H1 (cell line): Measurements from ENCODE around the gene MAST1. TPM values are rescaled to one million over a fixed set of nuclear protein-coding genes. Genes with fewer than 3 reads are reported as not detected.

Experiments used
- CTCF ChIA-PET: fragments of 300-600 bp; sonication (Branson Sonifier 250); formaldehyde crosslinking; loops from one replicate; lab custom pipeline; 2021; ENCODE audit not compliant: partially characterized antibody; lab: Charles Lee
- POLR2A ChIA-PET: fragments of 300-600 bp; sonication (Branson Sonifier 250); formaldehyde crosslinking; loops from one replicate; lab custom pipeline; 2021; ENCODE audit warnings: inconsistent platforms; ENCODE audit not compliant: partially characterized antibody; lab: Charles Lee
- DNase-seq, 2 experiments: peaks; one replicate each; pipeline versions ENCODE4 v3.0.0 to v3.0.0-alpha.2; 2010 to 2022; ENCODE audit warnings: low spot score in 2 of 2, low read depth in 1 of 2, mixed read lengths in 1 of 2
- FAIRE-seq: peaks from 2 replicates; lab custom pipeline; 2011; peaks lifted over from hg19 to GRCh38; lab: Jason Lieb, UNC
- H2AFZ ChIP-seq: 2 replicates; pipeline ENCODE4 v1.8.1; 2012; ENCODE audit warnings: low read length, inconsistent platforms
- H2AK5ac ChIP-seq: 2 replicates; pipeline ENCODE4 v1.6.1; 2013; ENCODE audit warnings: low read depth, low read length
- H2BK120ac ChIP-seq: replicated peaks from 2 replicates; pipeline ENCODE3; 2013; ENCODE audit warnings: low read depth, low read length, inconsistent platforms
- H2BK12ac ChIP-seq: 2 replicates; pipeline ENCODE4 v1.6.1; 2013; ENCODE audit warnings: low read depth, low read length
- H2BK15ac ChIP-seq: 2 replicates; pipeline ENCODE4 v1.6.1; 2013; ENCODE audit warnings: low read length
- H2BK20ac ChIP-seq: 2 replicates; pipeline ENCODE4 v1.6.1; 2013; ENCODE audit warnings: low read length
- H2BK5ac ChIP-seq: 2 replicates; pipeline ENCODE4 v1.6.1; 2013; ENCODE audit warnings: low read depth, low read length
- H3K14ac ChIP-seq: 2 replicates; pipeline ENCODE4 v1.6.1; 2013; ENCODE audit warnings: inconsistent platforms; ENCODE audit not compliant: insufficient read length
- H3K18ac ChIP-seq: 2 replicates; pipeline ENCODE4 v1.6.1; 2013; ENCODE audit warnings: low read length; ENCODE audit errors: extremely low read depth
- H3K23ac ChIP-seq: 2 replicates; pipeline ENCODE4 v1.6.1; 2013; ENCODE audit warnings: inconsistent platforms; ENCODE audit not compliant: insufficient read length
- H3K23me2 ChIP-seq: 2 replicates; pipeline ENCODE4 v1.6.1; 2013; ENCODE audit warnings: low read depth, low read length
- H3K27ac ChIP-seq: 2 replicates; pipeline ENCODE4 v1.6.1; 2011; ENCODE audit warnings: low read depth, low read length, inconsistent platforms
- H3K27me3 ChIP-seq, 4 experiments: replicated peaks in 1 of 4; 1 replicate in 1 of 4; 2 replicates in 3 of 4; pipeline versions ENCODE4 v1.6.1 to v1.8.1; 2011 to 2013; ENCODE audit warnings: low read length in 3 of 4, mild to moderate bottlenecking in 3 of 4, inconsistent platforms in 2 of 4, mixed read lengths in 2 of 4, moderate library complexity in 1 of 4; ENCODE audit not compliant: control insufficient read depth in 3 of 4, insufficient read depth in 3 of 4; ENCODE audit errors: extremely low read depth in 1 of 4
- H3K36me3 ChIP-seq, 4 experiments: 2 replicates each; pipeline versions ENCODE4 v1.6.1 to v1.8.1; 2011 to 2013; ENCODE audit warnings: mild to moderate bottlenecking in 4 of 4, low read length in 3 of 4, moderate library complexity in 2 of 4, control low read depth in 1 of 4, inconsistent platforms in 1 of 4; ENCODE audit not compliant: insufficient read depth in 4 of 4, control insufficient read depth in 2 of 4
- H3K4ac ChIP-seq: replicated peaks from 2 replicates; pipeline ENCODE3; 2013; ENCODE audit warnings: low read length, low read depth, mixed read lengths, inconsistent platforms; ENCODE audit not compliant: insufficient read length
- H3K4me1 ChIP-seq, 4 experiments: replicated peaks in 1 of 4; 1 replicate in 1 of 4; 2 replicates in 3 of 4; pipeline versions ENCODE4 v1.6.1 to v1.8.1; 2011 to 2013; ENCODE audit warnings: low read length in 3 of 4, inconsistent platforms in 2 of 4, mixed read lengths in 1 of 4; ENCODE audit not compliant: insufficient read depth in 4 of 4, control insufficient read depth in 3 of 4
- H3K4me2 ChIP-seq, 2 experiments: 2 replicates each; pipeline versions ENCODE4 v1.6.1 to v1.8.1; 2011 to 2013; ENCODE audit warnings: low read depth in 2 of 2, low read length in 2 of 2, control low read depth in 1 of 2, inconsistent platforms in 1 of 2, mild to moderate bottlenecking in 1 of 2; ENCODE audit not compliant: insufficient read depth in 1 of 2
- H3K4me3 ChIP-seq, 4 experiments: fragments of 200-600, 300-600 bp in 1 of 4; sonication (generic), shearing (Covaris generic), sonication (Bioruptor Twin) in 1 of 4; 2 replicates each; pipeline versions ENCODE4 v1.5.1 to v1.8.1; 2011 to 2016; ENCODE audit warnings: low read length in 4 of 4, low read depth in 3 of 4, control low read depth in 2 of 4, inconsistent platforms in 2 of 4, mild to moderate bottlenecking in 2 of 4, mixed read lengths in 1 of 4, moderate library complexity in 1 of 4; ENCODE audit not compliant: insufficient read depth in 2 of 4; ENCODE audit errors: extremely low read depth in 1 of 4
- H3K56ac ChIP-seq: replicated peaks from 2 replicates; pipeline ENCODE3; 2013; ENCODE audit warnings: low read depth, mild to moderate bottlenecking, mixed read lengths, low read length, inconsistent platforms; ENCODE audit not compliant: insufficient read length
- H3K79me1 ChIP-seq: 2 replicates; pipeline ENCODE4 v1.6.1; 2013; ENCODE audit warnings: low read depth, low read length, control low read depth
- H3K79me2 ChIP-seq, 2 experiments: 2 replicates each; pipeline versions ENCODE4 v1.6.1 to v1.8.1; 2012 to 2013; ENCODE audit warnings: low read length in 2 of 2, mild to moderate bottlenecking in 2 of 2, inconsistent platforms in 1 of 2; ENCODE audit not compliant: insufficient read depth in 2 of 2, control insufficient read depth in 1 of 2
- H3K9ac ChIP-seq, 4 experiments: replicated peaks in 1 of 4; 1 replicate in 1 of 4; 2 replicates in 3 of 4; pipeline versions ENCODE4 v1.6.1 to v1.8.1; 2011 to 2013; ENCODE audit warnings: low read depth in 3 of 4, low read length in 3 of 4, control low read depth in 2 of 4, mild to moderate bottlenecking in 2 of 4, moderate library complexity in 2 of 4, inconsistent platforms in 1 of 4; ENCODE audit errors: extremely low read depth in 1 of 4
- H3K9me3 ChIP-seq, 2 experiments: 2 replicates each; pipeline versions ENCODE4 v1.6.1 to v1.8.1; 2012 to 2013; ENCODE audit warnings: mild to moderate bottlenecking in 2 of 2, moderate library complexity in 2 of 2, control low read depth in 1 of 2, inconsistent platforms in 1 of 2, low read depth in 1 of 2, low read length in 1 of 2, mixed read lengths in 1 of 2; ENCODE audit not compliant: insufficient read depth in 2 of 2
- H4K20me1 ChIP-seq, 2 experiments: replicated peaks in 1 of 2; 2 replicates each; pipeline versions ENCODE3 to v1.8.1; 2011 to 2013; ENCODE audit warnings: inconsistent platforms in 2 of 2, low read length in 2 of 2, mild to moderate bottlenecking in 1 of 2; ENCODE audit not compliant: insufficient read depth in 2 of 2, control insufficient read depth in 1 of 2
- H4K5ac ChIP-seq: 2 replicates; pipeline ENCODE4 v1.6.1; 2013; ENCODE audit warnings: low read length, low read depth, mixed read lengths, inconsistent platforms; ENCODE audit not compliant: insufficient read length
- H4K8ac ChIP-seq: 2 replicates; pipeline ENCODE4 v1.8.0; 2013; ENCODE audit warnings: mild to moderate bottlenecking, moderate library complexity, low read length, inconsistent platforms; ENCODE audit not compliant: insufficient read depth; ENCODE audit errors: extremely low read depth
- H4K91ac ChIP-seq: replicated peaks from 2 replicates; pipeline ENCODE3; 2013; ENCODE audit warnings: low read length, mixed read lengths, inconsistent platforms; ENCODE audit not compliant: insufficient read length
- HDAC2 ChIP-seq, 2 experiments: fragments of 300-600 bp in 1 of 2; sonication (generic) in 1 of 2; IDR thresholded peaks; 2 replicates each; pipeline ENCODE4 v1.6.1; 2011 to 2012; ENCODE audit warnings: low read depth in 2 of 2, low read length in 2 of 2, mild to moderate bottlenecking in 2 of 2, moderate library complexity in 2 of 2, borderline replicate concordance in 1 of 2, inconsistent platforms in 1 of 2
- MAX ChIP-seq: IDR thresholded peaks from 2 replicates; pipeline ENCODE4 v1.6.1; 2012; ENCODE audit warnings: inconsistent platforms
- SP1 ChIP-seq: IDR thresholded peaks from 2 replicates; pipeline ENCODE4 v1.6.1; 2011; ENCODE audit warnings: low read depth, low read length
- WGBS, 2 experiments: shearing (Covaris generic) in 1 of 2; methylation state at CpG; one replicate each; pipeline versions ENCODE4 v1.1.6 to v1.1.7; 2013 to 2015; ENCODE audit warnings: low lambda C conversion rate in 2 of 2, mixed read lengths in 2 of 2, inconsistent platforms in 1 of 2, low coverage in 1 of 2, missing lambda C conversion rate in 1 of 2; ENCODE audit not compliant: insufficient replicate concordance in 2 of 2, insufficient coverage in 1 of 2, insufficient read length in 1 of 2; ENCODE audit errors: extremely low coverage in 1 of 2, missing lambda C conversion rate in 1 of 2; 5-methylcytosine and 5-hydroxymethylcytosine counted together
- polyA plus RNA-seq, 7 experiments: library from polyadenylated mRNA; depleted of rRNA in 3 of 7; stranded (reverse) in 5 of 7; unstranded in 2 of 7; fragments of >200 nt in 5 of 7; fragments of 200-250 nt in 2 of 7; gene quantifications; 1 replicate in 5 of 7; 2 replicates in 1 of 7; 4 replicates in 1 of 7; pipeline versions ENCODE4 v1.2.1 to v1.2.3, GENCODE V29; 2011 to 2013; ENCODE audit warnings: missing spikeins in 2 of 7, mixed read lengths in 2 of 7
- total RNA-seq: library from RNA; stranded (reverse); fragmentation: NEBNext Ultra II Directional; extraction: Animal tissue kit (Norgen Biotek cat#: 25700); gene quantifications from 2 replicates; pipeline ENCODE4 v1.2.1, GENCODE V29; 2021

Gene MAST1
- total and polyA plus RNA-seq, 2 of the 8 experiments (the other 6 are each of a cell fraction or from before 2014, with no cell fraction given): 15.6 to 28.3 TPM

- peak; percentile 84 for TF ChIP-seq MAX
- TF ChIP-seq SP1: no peak
- TF ChIP-seq HDAC2 (IDR thresholded peaks at IDR 0.05; ENCODE audit: borderline replicate concordance in 1 of 2, low read depth in 2 of 2, low read length in 2 of 2): peak in 1 of 2 experiments; percentile 36; a peak in 1 of 4 replicates
- TF ChIP-seq, all 59 proteins: peak for 2
- Histone ChIP-seq H2BK120ac (no peak overlapping the region), H3K27me3 (peaks cover 0 to 18% (median 13%) of the 10 kb centered on the region in 4 experiments; a peak in 5 of 7 replicates), H3K23me2 (peaks cover 29% of the 10 kb centered on the region), H3K4me2 (peak overlapping the region; percentile 74 to 97), H3K56ac (no peak overlapping the region), H2BK12ac (no peak overlapping the region), H2AK5ac (no peak overlapping the region; the same call in 1 of the 2 replicates), H3K18ac (no peak overlapping the region), H3K79me2 (no peaks in the 10 kb centered on the region), H4K20me1 (no peaks in the 10 kb centered on the region), H4K8ac (no peak overlapping the region), H2AFZ (no peak overlapping the region), H2BK20ac (no peak overlapping the region), H3K9ac (no peak overlapping the region), H3K4me3 (peak overlapping the region; percentile 46 to 71 (median 54)), H4K5ac (no peak overlapping the region), H3K4ac (no peak overlapping the region), H3K9me3 (no peaks in the 10 kb centered on the region), H2BK15ac (no peak overlapping the region), H3K4me1 (peaks cover 6 to 32% (median 22%) of the 10 kb centered on the region in 4 experiments), H2BK5ac (no peak overlapping the region), H3K79me1 (no peaks in the 10 kb centered on the region), H3K27ac (no peak overlapping the region), H4K91ac (no peak overlapping the region), H3K36me3 (no peaks in the 10 kb centered on the region), H3K23ac (no peak overlapping the region), H3K14ac (no peak overlapping the region)
- POLR2A ChIA-PET: interaction anchor here (0.8 to 15.2 kb wide), 15 partner anchors 10 to 110 kb away, joined by 3 to 317 read pairs (median 7); partner anchors contain the start of genes DNASE2, GET3, HOOK2 and PRDX2
- DNase-seq (no peak), FAIRE-seq (no peak)
- WGBS, 2 experiments: 12% methylated on average over 14 of the region's 22 CpGs; no CpG with 5 or more reads in 1 of the 2 experiments
- CTCF ChIA-PET: interaction anchor here (1.1 to 17.9 kb wide), 5 partner anchors 11 to 30 kb away, joined by 3 to 288 read pairs (median 14); partner anchors contain the start of genes RNASEH2A and THSD8
Observed at GRCh38 chr19:12790628-12791344, 47.5 kb upstream of the MAST1 start.
